Nephron (organoid): ENCODE measurements around the gene ALG6.

Source experiments
- H3K27ac Mint-ChIP-seq, 3 experiments: 2 replicates each; pipeline ENCODE4 v1.8.0; 2020; ENCODE audit warnings: mixed read lengths in 3 of 3, mild to moderate bottlenecking in 2 of 3, moderate library complexity in 1 of 3
- H3K27me3 Mint-ChIP-seq: 2 replicates; pipeline ENCODE4 v1.8.0; 2021; ENCODE audit warnings: low read depth, mild to moderate bottlenecking, moderate library complexity, mixed read lengths
- H3K36me3 Mint-ChIP-seq: 2 replicates; pipeline ENCODE4 v1.8.0; 2020; ENCODE audit warnings: low read depth, mixed read lengths
- H3K4me1 Mint-ChIP-seq: 2 replicates; pipeline ENCODE4 v1.8.0; 2020; ENCODE audit warnings: mixed read lengths
- H3K4me3 Mint-ChIP-seq, 3 experiments: 2 replicates each; pipeline ENCODE4 v1.8.0; 2020; ENCODE audit warnings: mild to moderate bottlenecking in 3 of 3, mixed read lengths in 3 of 3, moderate library complexity in 2 of 3
- H3K9me3 Mint-ChIP-seq: 2 replicates; pipeline ENCODE4 v1.8.0; 2020; ENCODE audit warnings: mixed read lengths
- CTCF ChIP-seq, 3 experiments: fragments of 200-600 bp; sonication (generic); IDR thresholded peaks; one replicate each; pipeline ENCODE4 v1.5.0; 2021; ENCODE audit warnings: antibody characterized with exemption in 3 of 3; ENCODE audit not compliant: unreplicated experiment in 3 of 3

ALG6 gene

GRCh38 chr1:63475761-63476160 lies 108.3 kb downstream of the ALG6 start:
- H3K4me1 Mint-ChIP-seq, result no peaks in the 10 kb centered on the region
- H3K27ac Mint-ChIP-seq, result no peak overlapping the region
- H3K27me3 Mint-ChIP-seq, result no peaks in the 10 kb centered on the region
- no peak overlapping the region for H3K4me3 Mint-ChIP-seq
- H3K9me3 Mint-ChIP-seq, result peaks cover 4% of the 10 kb centered on the region
- H3K36me3 Mint-ChIP-seq, result peaks cover 45% of the 10 kb centered on the region
- no peak for TF ChIP-seq CTCF (IDR thresholded peaks at IDR 0.05; ENCODE audit: unreplicated experiment in 3 of 3)

DNA sequence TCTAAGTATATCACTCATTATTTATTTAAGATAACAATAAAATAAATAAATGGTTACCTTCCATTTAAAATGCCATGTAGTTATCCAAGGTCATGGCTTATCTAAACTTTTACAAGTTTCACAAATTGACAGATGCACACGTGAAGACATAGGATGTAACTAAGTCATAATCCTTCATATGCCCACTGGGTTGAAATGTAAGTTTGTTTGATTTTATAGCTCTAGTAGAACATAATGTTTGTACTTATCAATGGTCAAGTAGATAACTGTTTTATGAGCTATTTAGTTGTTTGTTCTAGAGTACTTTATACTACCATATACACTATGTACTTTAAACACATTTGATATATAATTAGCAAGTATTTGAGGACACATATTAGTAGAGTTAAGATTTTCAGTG lies 112.6 kb downstream of the ALG6 start:
- Mint-ChIP-seq H3K9me3 (no peaks in the 10 kb centered on the region), H3K4me1 (no peaks in the 10 kb centered on the region), H3K36me3 (peaks cover 29% of the 10 kb centered on the region), H3K27me3 (no peaks in the 10 kb centered on the region), H3K27ac (no peak overlapping the region), H3K4me3 (no peak overlapping the region)
- no peak for TF ChIP-seq CTCF (IDR thresholded peaks at IDR 0.05; ENCODE audit: unreplicated experiment in 3 of 3)

GRCh38 chr1:63486629-63487028 lies 119.2 kb downstream of the ALG6 start:
- TF ChIP-seq CTCF (IDR thresholded peaks at IDR 0.05; ENCODE audit: unreplicated experiment in 3 of 3), result no peak
- Mint-ChIP-seq H3K27ac (no peak overlapping the region), H3K36me3 (no peaks in the 10 kb centered on the region), H3K4me3 (no peak overlapping the region), H3K4me1 (no peaks in the 10 kb centered on the region), H3K27me3 (no peaks in the 10 kb centered on the region), H3K9me3 (no peaks in the 10 kb centered on the region)

- H3K27me3 Mint-ChIP-seq, result no peaks in the 10 kb centered on the region
- H3K4me1 Mint-ChIP-seq, result no peaks in the 10 kb centered on the region
Measured at GRCh38 chr1:63487336-63488065, 120.1 kb downstream of the ALG6 start.

More at GRCh38 chr1:63487336-63488065, 120.1 kb downstream of the ALG6 start:
- no peak for TF ChIP-seq CTCF (IDR thresholded peaks at IDR 0.05; ENCODE audit: unreplicated experiment in 3 of 3)
- no peaks in the 10 kb centered on the region for H3K36me3 Mint-ChIP-seq
- no peak overlapping the region for H3K27ac Mint-ChIP-seq
- H3K4me3 Mint-ChIP-seq, result no peak overlapping the region
- no peaks in the 10 kb centered on the region for H3K9me3 Mint-ChIP-seq
